H9 (cell line): ENCODE measurements around the gene EHD4. TPM values are rescaled to one million over a fixed set of nuclear protein-coding genes. Genes with fewer than 3 reads are reported as not detected.

Experiments used
- DNase-seq: peaks from one replicate; pipeline ENCODE4 v3.0.0-alpha.2; 2017
- H2AFZ ChIP-seq: one replicate; pipeline ENCODE4 v1.6.1; 2013; ENCODE audit warnings: mild to moderate bottlenecking, low read length, control low read depth, moderate library complexity
- H2AK5ac ChIP-seq: 2 replicates; pipeline ENCODE4 v1.6.1; 2013; ENCODE audit warnings: low read length, control low read depth, mixed read lengths; ENCODE audit not compliant: insufficient read length
- H2BK120ac ChIP-seq: one replicate; pipeline ENCODE4 v1.6.1; 2013; ENCODE audit warnings: low read depth, mild to moderate bottlenecking, low read length, control low read depth, inconsistent platforms; ENCODE audit not compliant: poor library complexity, severe bottlenecking
- H2BK12ac ChIP-seq: 2 replicates; pipeline ENCODE4 v1.6.1; 2013; ENCODE audit warnings: low read length, control low read depth, mixed read lengths, low read depth; ENCODE audit not compliant: insufficient read length
- H2BK15ac ChIP-seq: 2 replicates; pipeline ENCODE4 v1.6.1; 2013; ENCODE audit warnings: low read depth, low read length, control low read depth
- H2BK20ac ChIP-seq: one replicate; pipeline ENCODE4 v1.6.1; 2013; ENCODE audit warnings: low read depth, mild to moderate bottlenecking, low read length, control low read depth, inconsistent platforms; ENCODE audit not compliant: poor library complexity, severe bottlenecking
- H2BK5ac ChIP-seq: 2 replicates; pipeline ENCODE4 v1.6.1; 2013; ENCODE audit warnings: low read length, control low read depth, mixed read lengths; ENCODE audit not compliant: insufficient read length
- H3K14ac ChIP-seq: 2 replicates; pipeline ENCODE4 v1.6.1; 2013; ENCODE audit warnings: low read length, control low read depth; ENCODE audit not compliant: insufficient read depth
- H3K18ac ChIP-seq: 2 replicates; pipeline ENCODE4 v1.6.1; 2013; ENCODE audit warnings: low read depth, mild to moderate bottlenecking, mixed read lengths, low read length, control low read depth; ENCODE audit not compliant: insufficient read length
- H3K23ac ChIP-seq: 2 replicates; pipeline ENCODE4 v1.6.1; 2013; ENCODE audit warnings: low read length, control low read depth, mixed read lengths, low read depth; ENCODE audit not compliant: insufficient read length
- H3K23me2 ChIP-seq: 2 replicates; pipeline ENCODE4 v1.6.1; 2013; ENCODE audit warnings: low read depth, mild to moderate bottlenecking, mixed read lengths, low read length, control low read depth; ENCODE audit not compliant: insufficient read length, poor library complexity, severe bottlenecking
- H3K27ac ChIP-seq: 2 replicates; pipeline ENCODE4 v1.5.1; 2013; ENCODE audit warnings: low read length, control low read depth, mixed read lengths, low read depth; ENCODE audit not compliant: insufficient read length
- H3K27me3 ChIP-seq: 2 replicates; pipeline ENCODE4 v1.6.1; 2013; ENCODE audit warnings: low read length, control low read depth, inconsistent platforms; ENCODE audit not compliant: insufficient read depth
- H3K4ac ChIP-seq: 2 replicates; pipeline ENCODE4 v1.6.1; 2013; ENCODE audit warnings: low read depth, mild to moderate bottlenecking, control low read depth, inconsistent platforms, low read length, moderate library complexity
- H3K4me1 ChIP-seq: 2 replicates; pipeline ENCODE4 v1.6.1; 2013; ENCODE audit warnings: low read length, control low read depth, inconsistent platforms; ENCODE audit not compliant: insufficient read depth
- H3K4me2 ChIP-seq: 2 replicates; pipeline ENCODE4 v1.6.1; 2013; ENCODE audit warnings: low read length, control low read depth, mixed read lengths; ENCODE audit not compliant: insufficient read length, insufficient read depth
- H3K56ac ChIP-seq: 2 replicates; pipeline ENCODE4 v1.6.1; 2013; ENCODE audit warnings: low read depth, mild to moderate bottlenecking, mixed read lengths, low read length, control low read depth; ENCODE audit not compliant: insufficient read length
- H3K79me1 ChIP-seq: 2 replicates; pipeline ENCODE4 v1.6.1; 2013; ENCODE audit warnings: low read depth, mild to moderate bottlenecking, moderate library complexity, low read length, control low read depth, inconsistent platforms; ENCODE audit not compliant: insufficient read depth, poor library complexity, severe bottlenecking
- H3K79me2 ChIP-seq: 2 replicates; pipeline ENCODE4 v1.6.1; 2013; ENCODE audit warnings: low read length, control low read depth, inconsistent platforms; ENCODE audit not compliant: insufficient read depth
- H3K9ac ChIP-seq: 2 replicates; pipeline ENCODE4 v1.6.1; 2013; ENCODE audit warnings: low read length, control low read depth, mixed read lengths; ENCODE audit not compliant: insufficient read length; ENCODE audit errors: extremely low read depth
- H3K9me3 ChIP-seq: one replicate; pipeline ENCODE4 v1.6.1; 2013; ENCODE audit warnings: low read depth, low read length, inconsistent platforms; ENCODE audit not compliant: control insufficient read depth
- H3T11ph ChIP-seq: one replicate; pipeline ENCODE4 v1.6.1; 2013; ENCODE audit warnings: mild to moderate bottlenecking, low read length, control low read depth, inconsistent platforms
- H4K20me1 ChIP-seq: one replicate; pipeline ENCODE4 v1.6.1; 2013; ENCODE audit not compliant: control insufficient read depth, insufficient read length, insufficient read depth
- H4K5ac ChIP-seq: 2 replicates; pipeline ENCODE4 v1.6.1; 2013; ENCODE audit warnings: low read depth, mild to moderate bottlenecking, mixed read lengths, low read length, control low read depth; ENCODE audit not compliant: insufficient read length
- H4K8ac ChIP-seq: replicated peaks from 2 replicates; pipeline ENCODE4 v1.6.1; 2013; ENCODE audit warnings: low read length, control low read depth, mixed read lengths, low read depth; ENCODE audit not compliant: insufficient read length
- H4K91ac ChIP-seq: 2 replicates; pipeline ENCODE4 v1.6.1; 2013; ENCODE audit warnings: low read depth, mild to moderate bottlenecking, moderate library complexity, mixed read lengths, low read length, control low read depth; ENCODE audit not compliant: insufficient read length
- H3K27ac Mint-ChIP-seq, 3 experiments: 2 replicates in 2 of 3; 3 replicates in 1 of 3; pipeline ENCODE4 v1.8.0; 2020 to 2021; ENCODE audit warnings: mixed read lengths in 3 of 3, mild to moderate bottlenecking in 1 of 3, moderate library complexity in 1 of 3
- H3K27me3 Mint-ChIP-seq: 2 replicates; pipeline ENCODE4 v1.8.0; 2021; ENCODE audit warnings: low read depth, mild to moderate bottlenecking, moderate library complexity, mixed read lengths
- H3K36me3 Mint-ChIP-seq, 3 experiments: 2 replicates in 2 of 3; 3 replicates in 1 of 3; pipeline ENCODE4 v1.8.0; 2020 to 2021; ENCODE audit warnings: low read depth in 3 of 3, mixed read lengths in 3 of 3; ENCODE audit not compliant: insufficient read depth in 1 of 3
- H3K4me1 Mint-ChIP-seq, 2 experiments: 2 replicates each; pipeline ENCODE4 v1.8.0; 2020; ENCODE audit warnings: mixed read lengths in 2 of 2
- H3K4me3 Mint-ChIP-seq, 2 experiments: 2 replicates in 1 of 2; 3 replicates in 1 of 2; pipeline ENCODE4 v1.8.0; 2020 to 2021; ENCODE audit warnings: mild to moderate bottlenecking in 2 of 2, mixed read lengths in 2 of 2, moderate library complexity in 1 of 2
- H3K9me3 Mint-ChIP-seq, 2 experiments: 2 replicates in 1 of 2; 3 replicates in 1 of 2; pipeline ENCODE4 v1.8.0; 2020; ENCODE audit warnings: mild to moderate bottlenecking in 2 of 2, mixed read lengths in 2 of 2, moderate library complexity in 1 of 2
- WGBS: extraction: QIAGEN DNeasy Blood & Tissue Kit; methylation state at CpG from one replicate; pipeline ENCODE4 v1.1.7; 2013; ENCODE audit warnings: missing lambda C conversion rate, low lambda C conversion rate, mixed read lengths; ENCODE audit not compliant: insufficient read length; ENCODE audit errors: extremely low coverage; 5-methylcytosine and 5-hydroxymethylcytosine counted together
- total RNA-seq: library from RNA; stranded (reverse); gene quantifications from 2 replicates; pipeline ENCODE4 v1.2.1, GENCODE V29; 2021
- TF ChIP-seq, protein P1 (sequence below): fragments of 200-600 bp; sonication (generic); conservative IDR thresholded peaks from 3 replicates; pipeline ENCODE4 v1.8.0; 2021; ENCODE audit warnings: antibody characterized with exemption, mild to moderate bottlenecking

Gene EHD4
- total RNA-seq, 1 experiment from 2014 or later: 22.9 TPM

- H4K91ac ChIP-seq: no peak overlapping the region
- no peaks in the 10 kb centered on the region for H3K79me1 ChIP-seq
- H3K9me3 ChIP-seq: no peaks in the 10 kb centered on the region
- no peak overlapping the region for H3K9ac ChIP-seq
- no peak overlapping the region for H2BK12ac ChIP-seq
- no peak overlapping the region for H3K27ac ChIP-seq
- H2BK20ac ChIP-seq: no peak overlapping the region
- no peak overlapping the region for H2AK5ac ChIP-seq
- H3K56ac ChIP-seq: no peak overlapping the region
- no peak overlapping the region for H4K8ac ChIP-seq
- TF ChIP-seq, protein P1, sequence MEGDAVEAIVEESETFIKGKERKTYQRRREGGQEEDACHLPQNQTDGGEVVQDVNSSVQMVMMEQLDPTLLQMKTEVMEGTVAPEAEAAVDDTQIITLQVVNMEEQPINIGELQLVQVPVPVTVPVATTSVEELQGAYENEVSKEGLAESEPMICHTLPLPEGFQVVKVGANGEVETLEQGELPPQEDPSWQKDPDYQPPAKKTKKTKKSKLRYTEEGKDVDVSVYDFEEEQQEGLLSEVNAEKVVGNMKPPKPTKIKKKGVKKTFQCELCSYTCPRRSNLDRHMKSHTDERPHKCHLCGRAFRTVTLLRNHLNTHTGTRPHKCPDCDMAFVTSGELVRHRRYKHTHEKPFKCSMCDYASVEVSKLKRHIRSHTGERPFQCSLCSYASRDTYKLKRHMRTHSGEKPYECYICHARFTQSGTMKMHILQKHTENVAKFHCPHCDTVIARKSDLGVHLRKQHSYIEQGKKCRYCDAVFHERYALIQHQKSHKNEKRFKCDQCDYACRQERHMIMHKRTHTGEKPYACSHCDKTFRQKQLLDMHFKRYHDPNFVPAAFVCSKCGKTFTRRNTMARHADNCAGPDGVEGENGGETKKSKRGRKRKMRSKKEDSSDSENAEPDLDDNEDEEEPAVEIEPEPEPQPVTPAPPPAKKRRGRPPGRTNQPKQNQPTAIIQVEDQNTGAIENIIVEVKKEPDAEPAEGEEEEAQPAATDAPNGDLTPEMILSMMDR: no peak
- H3K18ac ChIP-seq: no peak overlapping the region
- Mint-ChIP-seq H3K36me3 (no peaks in the 10 kb centered on the region), H3K4me1 (peaks cover 6 to 16% of the 10 kb centered on the region in 2 experiments), H3K9me3 (no peaks in the 10 kb centered on the region), H3K27ac (no peak overlapping the region), H3K27me3 (peaks cover 2% of the 10 kb centered on the region; the same call in 1 of the 2 replicates), H3K4me3 (no peak overlapping the region)
- H4K20me1 ChIP-seq: no peaks in the 10 kb centered on the region
- no peak overlapping the region for H3K23ac ChIP-seq
- WGBS: no CpG with 5 or more reads among the region's 5 CpGs
- no peaks in the 10 kb centered on the region; the same call in 1 of the 2 replicates for H3K4me1 ChIP-seq
- no peak overlapping the region for H3K4ac ChIP-seq
- H3K27me3 ChIP-seq: no peaks in the 10 kb centered on the region
- no peak overlapping the region for H3K4me2 ChIP-seq
- H3K79me2 ChIP-seq: no peaks in the 10 kb centered on the region
- H3K23me2 ChIP-seq: no peaks in the 10 kb centered on the region
- no peak overlapping the region for H3K14ac ChIP-seq
- no peak for DNase-seq
- H4K5ac ChIP-seq: no peak overlapping the region
- H2BK5ac ChIP-seq: no peak overlapping the region
- H3T11ph ChIP-seq: no peak overlapping the region
- H2BK120ac ChIP-seq: no peak overlapping the region
- no peak overlapping the region for H2BK15ac ChIP-seq
- H2AFZ ChIP-seq: no peak overlapping the region
Observed at GRCh38 chr15:41994171-41994650, 21.9 kb upstream of the EHD4 start.
